ENCODE data around the gene IRS2. TPM values are rescaled to one million over a fixed set of nuclear protein-coding genes. Genes with fewer than 3 reads are reported as not detected.
A peak's percentile ranks its signal among the peaks of the same experiment; 100 is the strongest.

The IRS2 gene
- total RNA-seq, 1 donor from 2014 or later, result 9.7 TPM

GRCh38 chr13:109784590-109785140 is 1.7 kb downstream of the IRS2 start:
- peak; percentile 61 for ATAC-seq
- DNase-seq (ENCODE audit: missing footprints), result peak; percentile 91
- intact Hi-C loops (cut with DNase I), result loop anchor here (2.0 to 5.0 kb wide), 4 partner anchors 83 to 822 kb away; no protein-coding TSS in a partner anchor

GRCh38 chr13:109783815-109784589 is 2.4 kb downstream of the IRS2 start:
- ATAC-seq (no peak), DNase-seq (ENCODE audit: missing footprints) (no peak)
- intact Hi-C loops (cut with DNase I), result loop anchor here (2.0 to 5.0 kb wide), 2 partner anchors 172 to 821 kb away; no protein-coding TSS in a partner anchor

- intact Hi-C loops (cut with DNase I), result loop anchor here (5.0 kb wide), 1 partner anchor 171 kb away; no protein-coding TSS in a partner anchor
- DNase-seq (ENCODE audit: missing footprints), result no peak
- ATAC-seq, result no peak
These were observed 3.0 kb downstream of the IRS2 start for GRCh38 chr13:109783447-109783814.

- ATAC-seq (no peak), DNase-seq (ENCODE audit: missing footprints) (peak; percentile 65)
- intact Hi-C loops (cut with DNase I), result loop anchor here (5.0 kb wide), 1 partner anchor 171 kb away; no protein-coding TSS in a partner anchor
These were observed 3.5 kb downstream of the IRS2 start for GRCh38 chr13:109782823-109783431.

GRCh38 chr13:109782066-109782822 is 4.1 kb downstream of the IRS2 start:
- intact Hi-C loops (cut with DNase I), result loop anchor here (5.0 kb wide), 1 partner anchor 170 kb away; no protein-coding TSS in a partner anchor
- ATAC-seq, result no peak
- peak; percentile 65 for DNase-seq (ENCODE audit: missing footprints)

- intact Hi-C loops (cut with DNase I), result loop anchor here (5.0 kb wide), 1 partner anchor 169 kb away; no protein-coding TSS in a partner anchor
- DNase-seq (ENCODE audit: missing footprints) (peak; percentile 66), ATAC-seq (no peak)
These were observed 4.9 kb downstream of the IRS2 start for GRCh38 chr13:109781384-109782065.

GRCh38 chr13:109780845-109781383 is 5.5 kb downstream of the IRS2 start:
- intact Hi-C loops (cut with DNase I), result loop anchor here (5.0 kb wide), 1 partner anchor 169 kb away; no protein-coding TSS in a partner anchor
- ATAC-seq, result no peak

GRCh38 chr13:109779876-109780510 is 6.4 kb downstream of the IRS2 start:
- no peak for ATAC-seq
- no peak for DNase-seq (ENCODE audit: missing footprints)
- intact Hi-C loops (cut with DNase I), result loop anchor here (5.0 kb wide), 1 partner anchor 168 kb away; no protein-coding TSS in a partner anchor

More at GRCh38 chr13:109780845-109781383, 5.5 kb downstream of the IRS2 start:
- no peak for DNase-seq (ENCODE audit: missing footprints)

- intact Hi-C loops (cut with DNase I), result no loop called here
- DNase-seq (ENCODE audit: missing footprints) (peak; percentile 64), ATAC-seq (no peak)
These were observed 7.3 kb downstream of the IRS2 start for GRCh38 chr13:109779074-109779473.

GRCh38 chr13:109778102-109778542 is 8.3 kb downstream of the IRS2 start:
- intact Hi-C loops (cut with DNase I), result no loop called here
- DNase-seq (ENCODE audit: missing footprints) (no peak), ATAC-seq (peak; percentile 24)

- no peak for DNase-seq (ENCODE audit: missing footprints)
- no peak for ATAC-seq
- intact Hi-C loops (cut with DNase I), result no loop called here
These were observed 9.8 kb downstream of the IRS2 start for GRCh38 chr13:109776575-109776974.

- DNase-seq (ENCODE audit: missing footprints) (no peak), ATAC-seq (no peak)
- intact Hi-C loops (cut with DNase I), result no loop called here
These were observed 12.6 kb downstream of the IRS2 start for GRCh38 chr13:109773786-109774185.

GRCh38 chr13:109773276-109773675 is 13.1 kb downstream of the IRS2 start:
- DNase-seq (ENCODE audit: missing footprints) (no peak), ATAC-seq (no peak)
- intact Hi-C loops (cut with DNase I), result no loop called here

- no peak for ATAC-seq
- DNase-seq (ENCODE audit: missing footprints), result no peak
- intact Hi-C loops (cut with DNase I), result no loop called here
These were observed 14.5 kb downstream of the IRS2 start for GRCh38 chr13:109771926-109772325.

- DNase-seq (ENCODE audit: missing footprints), result no peak
- no peak for ATAC-seq
- intact Hi-C loops (cut with DNase I), result no loop called here
These were observed 15.9 kb downstream of the IRS2 start for GRCh38 chr13:109770436-109770835.

GRCh38 chr13:109769921-109770320 is 16.5 kb downstream of the IRS2 start:
- ATAC-seq (no peak), DNase-seq (ENCODE audit: missing footprints) (no peak)
- intact Hi-C loops (cut with DNase I), result no loop called here

- ATAC-seq, result no peak
- intact Hi-C loops (cut with DNase I), result no loop called here
These were observed 17.1 kb downstream of the IRS2 start for GRCh38 chr13:109769275-109769674.

GRCh38 chr13:109768616-109769015 is 17.8 kb downstream of the IRS2 start:
- ATAC-seq (no peak), DNase-seq (ENCODE audit: missing footprints) (no peak)
- intact Hi-C loops (cut with DNase I), result no loop called here

More at GRCh38 chr13:109769275-109769674, 17.1 kb downstream of the IRS2 start:
- no peak for DNase-seq (ENCODE audit: missing footprints)

All from Right ventricle myocardium inferior (tissue), 1 donor.